Measurements from ENCODE around the gene SCAMP5.

The SCAMP5 gene

GRCh38 chr15:75023872-75024636 is 28.7 kb downstream of the SCAMP5 start:
- no peak for DNase-seq

- no peak for DNase-seq
Observed at GRCh38 chr15:75025107-75025506, 29.7 kb downstream of the SCAMP5 start.

GRCh38 chr15:75025548-75026260 is 30.3 kb downstream of the SCAMP5 start:
- DNase-seq, result no peak

GRCh38 chr15:75027551-75027950 is 32.2 kb downstream of the SCAMP5 start:
- no peak for DNase-seq

- no peak for DNase-seq
Observed at GRCh38 chr15:75028991-75029377, 33.6 kb downstream of the SCAMP5 start.

GRCh38 chr15:75029378-75030022 is 34.1 kb downstream of the SCAMP5 start:
- DNase-seq, result peak; percentile 94

GRCh38 chr15:75030023-75030413 is 34.7 kb downstream of the SCAMP5 start:
- DNase-seq, result no peak

GRCh38 chr15:75030424-75030823 is 35.1 kb downstream of the SCAMP5 start:
- no peak for DNase-seq

- DNase-seq, result no peak
Observed at GRCh38 chr15:75031848-75032247, 36.5 kb downstream of the SCAMP5 start.

GRCh38 chr15:75032395-75032794 is 37.0 kb downstream of the SCAMP5 start:
- DNase-seq, result no peak

GRCh38 chr15:75033809-75034208 is 38.4 kb downstream of the SCAMP5 start:
- no peak for DNase-seq

- DNase-seq, result no peak
Observed at GRCh38 chr15:75034615-75035014, 39.3 kb downstream of the SCAMP5 start.

GRCh38 chr15:75036212-75036616 is 40.9 kb downstream of the SCAMP5 start:
- no peak for DNase-seq

GRCh38 chr15:75037685-75038084 is 42.3 kb downstream of the SCAMP5 start:
- no peak for DNase-seq

GRCh38 chr15:75038231-75038630 is 42.9 kb downstream of the SCAMP5 start:
- DNase-seq, result no peak

GRCh38 chr15:75042730-75043508 is 47.6 kb downstream of the SCAMP5 start:
- DNase-seq, result peak; percentile 65

- DNase-seq, result peak; percentile 91
Observed at GRCh38 chr15:75043509-75044257, 48.3 kb downstream of the SCAMP5 start.

GRCh38 chr15:75044258-75044878 is 49.0 kb downstream of the SCAMP5 start:
- no peak for DNase-seq

GRCh38 chr15:75045332-75046015 is 50.1 kb downstream of the SCAMP5 start:
- DNase-seq, result no peak

- DNase-seq, result no peak
Observed at GRCh38 chr15:75048394-75048793, 53.0 kb downstream of the SCAMP5 start.

- DNase-seq, result no peak
Observed at GRCh38 chr15:75049392-75049791, 54.0 kb downstream of the SCAMP5 start.

Data from right forelimb (tissue), 1 donor.